Measurements from ENCODE around the gene PDE8B.
"Not testable (repeated sequence)": the region's sequence is repeated elsewhere in the genome, so short reads cannot be mapped to it uniquely, and the experiment has no call there.

The PDE8B gene

DNA sequence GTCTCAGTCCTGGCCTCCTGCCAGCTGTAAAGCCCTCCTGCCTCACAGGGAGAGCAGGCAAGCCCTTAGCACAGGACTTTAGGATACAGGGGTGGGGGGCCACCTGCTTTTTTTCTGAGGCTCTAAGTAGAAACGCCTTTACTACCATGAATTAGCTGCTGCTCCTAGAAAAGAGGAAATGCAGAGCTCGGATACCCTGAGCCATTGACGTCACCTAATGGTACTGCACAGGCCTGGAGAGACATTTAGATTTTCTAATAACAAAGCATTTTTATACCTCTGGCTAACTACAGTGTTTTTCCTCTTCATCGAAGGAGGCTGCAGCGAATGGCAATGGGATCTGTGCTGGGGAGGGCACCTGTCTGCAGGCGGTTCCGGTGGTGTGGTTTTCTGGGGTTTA lies 144.6 kb downstream of the PDE8B start:
- no peak for FAIRE-seq
- DNase-seq (ENCODE audit: insufficient read length, low spot score): no peak

DNA sequence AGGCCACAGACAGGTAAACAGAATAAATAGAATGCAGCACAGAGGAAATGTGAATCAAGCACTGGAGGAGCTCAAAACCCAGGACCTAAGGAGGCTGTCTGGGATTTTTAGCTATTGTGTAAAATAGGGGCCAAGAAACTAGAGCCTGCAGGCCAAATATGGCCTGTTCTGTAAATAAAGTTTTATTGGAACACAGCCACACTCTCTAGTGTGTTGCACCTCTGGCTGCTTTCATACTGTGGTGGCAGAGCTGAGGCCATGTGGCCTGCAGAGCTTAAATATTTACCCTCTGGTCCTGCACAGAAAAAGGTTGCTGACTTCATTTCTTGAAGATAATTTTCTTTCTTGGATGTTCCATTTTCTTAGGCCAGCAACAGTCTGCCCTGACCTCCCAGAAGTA lies 145.3 kb downstream of the PDE8B start:
- FAIRE-seq (no peak), DNase-seq (ENCODE audit: insufficient read length, low spot score) (no peak)

DNA sequence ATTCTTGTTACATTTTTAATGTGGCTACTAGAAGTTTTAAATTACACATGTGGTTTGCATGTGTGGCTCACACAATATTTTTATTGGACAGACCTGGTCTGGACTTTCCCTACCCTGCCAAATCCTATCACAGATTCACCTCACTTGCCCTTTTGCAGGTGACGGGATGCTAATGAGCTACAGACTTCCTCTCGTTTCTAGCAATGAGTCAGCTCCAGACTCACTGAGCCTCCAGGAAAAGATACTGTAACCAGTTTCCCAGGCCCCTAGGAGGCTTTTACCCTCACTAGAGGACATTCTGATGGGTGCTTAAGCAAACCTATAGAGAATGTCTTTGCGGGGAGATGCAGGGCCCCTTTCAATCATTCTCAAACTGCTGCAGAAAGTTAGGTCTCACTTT lies 146.3 kb downstream of the PDE8B start:
- FAIRE-seq (no peak), DNase-seq (ENCODE audit: insufficient read length, low spot score) (no peak)

GRCh38 chr5:77358255-77359205 lies 148.1 kb downstream of the PDE8B start:
- DNase-seq (ENCODE audit: insufficient read length, low spot score) (no peak), FAIRE-seq (no peak)

GRCh38 chr5:77359231-77359630 lies 148.8 kb downstream of the PDE8B start:
- FAIRE-seq (no peak), DNase-seq (ENCODE audit: insufficient read length, low spot score) (no peak)

GRCh38 chr5:77360381-77360780 lies 149.9 kb downstream of the PDE8B start:
- no peak for DNase-seq (ENCODE audit: insufficient read length, low spot score)
- FAIRE-seq: no peak

- FAIRE-seq (no peak), DNase-seq (ENCODE audit: insufficient read length, low spot score) (no peak)
Observed at GRCh38 chr5:77360973-77361372, 150.5 kb downstream of the PDE8B start.

GRCh38 chr5:77366717-77367500 lies 156.4 kb downstream of the PDE8B start:
- DNase-seq (ENCODE audit: insufficient read length, low spot score) (no peak), FAIRE-seq (no peak)

DNA sequence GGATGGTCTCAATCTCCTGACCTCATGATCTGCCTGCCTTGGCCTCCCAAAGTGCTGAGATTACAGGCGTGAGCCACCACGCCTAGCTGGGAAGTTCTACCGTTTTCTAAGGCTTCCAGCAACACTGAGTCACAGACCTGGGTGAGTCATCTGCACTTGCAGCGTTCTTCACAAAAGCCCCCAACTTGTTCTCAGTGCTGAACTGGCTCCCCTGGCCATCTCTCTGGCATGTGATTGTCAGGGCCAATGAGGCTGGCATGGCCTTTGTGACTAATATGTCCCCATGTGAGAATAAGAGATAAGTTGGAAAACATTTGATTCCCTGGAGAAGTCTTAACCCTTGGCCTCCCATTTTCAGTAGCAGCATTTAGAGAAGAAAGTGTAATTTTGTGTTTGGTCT lies 157.3 kb downstream of the PDE8B start:
- DNase-seq (ENCODE audit: insufficient read length, low spot score) (peak; percentile 13), FAIRE-seq (no peak)

DNA sequence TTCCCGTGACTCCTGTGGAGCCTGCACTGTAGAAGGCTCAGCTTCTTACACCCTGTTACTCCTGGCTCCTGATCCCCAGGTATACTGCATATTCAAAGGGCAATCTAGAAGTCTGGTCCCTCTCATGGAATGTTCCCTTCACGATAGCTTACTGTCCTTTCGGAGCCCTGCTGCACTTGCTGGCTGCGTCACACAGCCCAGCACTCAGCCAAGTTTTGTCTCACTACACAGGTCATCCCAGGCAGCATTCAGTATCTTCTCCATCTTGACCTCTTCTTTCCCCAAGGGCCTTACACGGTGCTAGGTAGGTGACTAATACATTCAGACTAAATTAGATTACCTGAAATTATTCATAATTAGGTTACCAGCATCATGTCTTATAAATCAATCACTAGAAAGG lies 157.9 kb downstream of the PDE8B start:
- FAIRE-seq (no peak), DNase-seq (ENCODE audit: insufficient read length, low spot score) (no peak)

- no peak for DNase-seq (ENCODE audit: insufficient read length, low spot score)
- no peak for FAIRE-seq
Observed at GRCh38 chr5:77369566-77369965, 159.1 kb downstream of the PDE8B start.

GRCh38 chr5:77374686-77375085 lies 164.2 kb downstream of the PDE8B start:
- DNase-seq (ENCODE audit: insufficient read length, low spot score) (no peak), FAIRE-seq (no peak)

DNA sequence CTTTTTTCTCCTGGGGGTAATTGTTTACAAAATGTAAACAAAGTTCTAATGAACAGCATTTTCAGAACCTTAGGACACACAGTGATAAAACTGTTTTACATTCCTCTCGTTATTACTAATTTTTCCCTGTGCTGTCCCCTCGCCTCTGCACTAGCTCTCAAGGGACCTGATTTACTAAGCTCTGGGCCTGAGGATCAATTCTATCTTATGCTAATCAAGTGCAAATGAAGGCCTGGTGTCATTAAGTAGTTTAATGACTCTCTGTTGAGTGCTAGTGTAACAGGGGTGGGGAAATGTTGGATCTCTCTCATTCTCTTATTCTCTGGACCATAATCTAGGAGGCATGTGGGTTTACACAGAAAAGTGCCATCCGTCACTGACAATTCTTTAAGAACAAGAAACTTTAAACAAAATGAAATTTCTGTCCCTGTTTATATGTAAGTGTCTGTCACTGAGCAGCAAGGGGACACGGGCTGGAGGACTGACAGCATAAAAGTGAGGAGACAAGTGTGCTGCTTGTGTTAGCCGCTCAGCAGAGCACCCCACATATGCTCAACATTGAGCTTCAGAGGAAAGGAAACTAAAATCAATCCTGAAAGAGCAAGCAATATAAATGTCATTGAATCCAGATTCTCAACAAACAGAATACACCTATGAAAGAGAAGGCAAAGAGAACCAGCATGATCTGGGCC lies 166.3 kb downstream of the PDE8B start:
- no peak for FAIRE-seq

DNA sequence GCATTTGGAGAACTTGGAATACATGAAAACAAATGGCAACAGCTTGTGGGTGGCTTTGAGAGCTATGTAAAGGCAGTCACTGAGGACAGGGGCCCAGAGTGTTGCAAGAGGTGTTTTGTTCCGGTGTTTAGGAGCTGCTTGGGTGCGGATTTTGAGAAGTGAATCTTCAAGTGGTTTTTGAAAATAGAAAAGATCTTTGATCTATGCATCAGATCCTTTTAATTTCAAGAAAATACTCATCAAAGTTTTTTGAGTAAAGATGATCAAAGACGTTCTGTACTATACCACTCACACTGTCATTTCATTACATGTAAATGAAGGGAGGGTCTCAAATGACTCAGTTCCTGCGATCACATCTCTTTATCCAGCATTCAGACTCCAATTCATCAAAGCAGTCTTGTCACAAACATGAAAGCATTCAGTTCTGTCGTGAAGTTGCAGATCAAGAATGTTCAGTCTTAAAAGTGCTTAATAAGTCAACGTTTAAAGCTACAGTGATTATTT lies 169.1 kb downstream of the PDE8B start:
- FAIRE-seq: no peak
- no peak for DNase-seq (ENCODE audit: insufficient read length, low spot score)

More for the DNA sequence above, 166.3 kb downstream of the PDE8B start:
- DNase-seq (ENCODE audit: insufficient read length, low spot score): no peak

DNA sequence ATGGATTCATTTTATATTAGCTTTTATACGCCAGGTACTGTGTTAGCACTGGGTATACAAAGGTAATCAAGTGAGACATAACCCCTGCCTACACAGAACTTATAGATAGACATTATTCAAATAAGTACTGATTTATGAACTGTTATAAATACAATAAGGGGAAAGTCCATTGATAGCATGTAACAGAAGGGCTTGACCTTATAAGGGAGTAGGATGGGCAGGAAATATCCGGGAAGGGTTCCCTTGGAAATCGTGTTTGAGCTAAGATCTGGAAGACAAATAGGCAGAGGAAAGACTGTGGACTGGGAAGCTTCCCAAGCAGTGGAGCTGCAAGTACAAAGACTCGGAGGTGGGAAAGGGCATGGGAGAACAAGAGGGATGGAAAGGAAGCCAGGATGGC lies 170.2 kb downstream of the PDE8B start:
- FAIRE-seq: no peak
- no peak for DNase-seq (ENCODE audit: insufficient read length, low spot score)

DNA sequence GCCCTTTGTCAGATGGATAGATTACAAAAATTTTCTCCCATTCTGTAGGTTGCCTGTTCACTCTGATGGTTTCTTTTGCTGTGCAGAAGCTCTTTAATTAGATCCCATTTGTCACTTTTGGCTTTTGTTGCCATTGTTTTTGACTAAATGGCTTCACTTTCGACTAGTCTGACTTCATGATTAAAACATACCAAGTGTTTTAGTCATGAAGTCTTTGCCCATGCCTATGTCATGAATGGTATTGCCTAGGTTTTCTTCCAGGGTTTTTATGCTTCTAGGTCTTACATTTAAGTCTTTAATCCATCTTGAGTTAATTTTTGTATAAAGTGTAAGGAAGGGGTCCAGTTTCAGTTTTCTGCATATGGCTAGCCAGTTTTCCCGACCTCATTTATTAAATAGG lies 172.9 kb downstream of the PDE8B start:
- not testable (repeated sequence) for DNase-seq (ENCODE audit: insufficient read length, low spot score); FAIRE-seq

GRCh38 chr5:77386340-77386739 lies 175.9 kb downstream of the PDE8B start:
- FAIRE-seq; DNase-seq (ENCODE audit: insufficient read length, low spot score): not testable (repeated sequence)

DNA sequence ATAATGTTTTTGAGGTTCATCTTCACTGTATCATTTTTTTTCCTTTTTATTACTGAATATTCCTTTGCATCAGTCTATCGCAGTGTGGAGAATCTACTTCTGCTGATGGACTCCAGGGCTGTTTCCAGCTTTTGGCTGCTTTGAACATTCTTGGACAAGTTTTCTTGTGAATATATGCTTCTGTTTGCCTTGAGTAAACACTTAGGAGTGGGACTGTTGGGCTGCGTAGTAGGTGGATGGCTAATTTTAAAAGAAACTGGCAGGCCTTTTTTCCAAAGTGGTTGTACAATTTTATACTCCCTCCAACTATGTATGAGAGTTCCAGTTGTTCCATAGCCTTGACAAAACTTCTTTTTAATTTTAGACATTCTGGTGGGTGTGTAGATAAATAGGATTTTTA lies 179.3 kb downstream of the PDE8B start:
- DNase-seq (ENCODE audit: insufficient read length, low spot score) (no peak), FAIRE-seq (no peak)

- DNase-seq (ENCODE audit: insufficient read length, low spot score): no peak
- no peak for FAIRE-seq
Observed at GRCh38 chr5:77390221-77390620, 179.7 kb downstream of the PDE8B start.

- DNase-seq (ENCODE audit: insufficient read length, low spot score): no peak
- FAIRE-seq: no peak
Observed at GRCh38 chr5:77390795-77391194, 180.3 kb downstream of the PDE8B start.

- no peak for FAIRE-seq
Observed at GRCh38 chr5:77391240-77391765, 180.8 kb downstream of the PDE8B start.

More at GRCh38 chr5:77391240-77391765, 180.8 kb downstream of the PDE8B start:
- DNase-seq (ENCODE audit: insufficient read length, low spot score): no peak

All from HTR-8/SVneo (cell line).